ENCODE results near the gene KRT26. TPM values are rescaled to one million over a fixed set of nuclear protein-coding genes. Genes with fewer than 3 reads are reported as not detected.

The KRT26 gene
- total and polyA plus RNA-seq, 10 of the 15 experiments (the other 5 are each of a cell fraction or from before 2014, with no cell fraction given): not detected

- SMC1A ChIA-PET (ENCODE audit: uncharacterized antibody, unreplicated experiment): interaction anchor here (0.6 to 1.3 kb wide), 3 partner anchors 12 to 92 kb away, joined by 3 to 6 read pairs (median 3); no protein-coding TSS in a partner anchor
- CTCF ChIA-PET: interaction anchor here (1.2 to 1.8 kb wide), 2 partner anchors 11 to 115 kb away, joined by 5 to 6 read pairs; no protein-coding TSS in a partner anchor
- FAIRE-seq (no peak), DNase-seq (ENCODE audit: low read depth, low spot score) (no peak), ATAC-seq (no peak)
- H3K36me3 ChIP-seq (ENCODE audit: control insufficient read depth in 2 of 2, insufficient read depth in 2 of 2, low read length in 1 of 2): no peaks in the 10 kb centered on the region
- H2AFZ ChIP-seq (ENCODE audit: control insufficient read depth, low read depth, low read length): no peak overlapping the region
- H3K9ac ChIP-seq (ENCODE audit: control insufficient read depth, insufficient read depth, low read length): no peak overlapping the region
- POLR2A ChIA-PET: interaction anchor here (0.6 kb wide), 2 partner anchors 12 to 52 kb away, joined by 3 read pairs; no protein-coding TSS in a partner anchor
- H3K27me3 ChIP-seq (replicated peaks in 1 of 2; ENCODE audit: control insufficient read depth in 2 of 2, insufficient read depth in 2 of 2, low read length in 1 of 2): peaks cover 0 to 3% of the 10 kb centered on the region in 2 experiments; a peak in 1 of 4 replicates
- intact Hi-C loops (cut with micrococcal nuclease; ENCODE audit: unreplicated experiment): no loop called here
- in situ Hi-C loops (cut with MboI): no loop called here
- H3K4me1 ChIP-seq (ENCODE audit: control insufficient read depth, insufficient read depth, low read length): peaks cover 3% of the 10 kb centered on the region; the same call in 1 of the 2 replicates
- no peaks in the 10 kb centered on the region for H3K79me2 ChIP-seq (ENCODE audit: control insufficient read depth, insufficient read depth, low read length)
- no peaks in the 10 kb centered on the region; the same call in 2 of the 3 replicates for H3K9me3 ChIP-seq (replicated peaks; ENCODE audit: control insufficient read depth, insufficient read depth, low read length)
- H4K20me1 ChIP-seq (ENCODE audit: control insufficient read depth, insufficient read depth): no peaks in the 10 kb centered on the region
- TF ChIP-seq TCF7 (IDR thresholded peaks at IDR 0.05; ENCODE audit: borderline replicate concordance) (no peak), SREBF2 (IDR thresholded peaks at IDR 0.05; ENCODE audit: low read length) (no peak), RAD51 (IDR thresholded peaks at IDR 0.05) (no peak), MYC (IDR thresholded peaks at IDR 0.05; ENCODE audit: insufficient read depth, insufficient read length, insufficient replicate concordance, low read length, severe bottlenecking) (no peak), ZNF687 (IDR thresholded peaks at IDR 0.05) (no peak), ZBTB33 (IDR thresholded peaks at IDR 0.05) (no peak), PRDM15 (CRISPR knock-in tag; IDR thresholded peaks at IDR 0.05) (no peak)
- no peak overlapping the region for H3K4me3 ChIP-seq
- H3K4me2 ChIP-seq (ENCODE audit: control insufficient read depth, insufficient read depth): no peak overlapping the region
- WGBS (ENCODE audit: insufficient coverage, insufficient replicate concordance, low lambda C conversion rate, missing lambda C conversion rate): 8% methylated on average over 1 of the region's 1 CpG
- no TSS peak for BruUV-seq (replicated peaks)
- RAD21 ChIA-PET (ENCODE audit: unreplicated experiment): interaction anchor here (1.2 kb wide), 1 partner anchor 106 kb away, joined by 3 read pairs; no protein-coding TSS in a partner anchor
- H3K27ac ChIP-seq (ENCODE audit: control insufficient read depth, insufficient read depth): no peak overlapping the region
These were observed 41.0 kb downstream of the KRT26 start for GRCh38 chr17:40730970-40731369.

Data from GM12878 (cell line).